GM19043 (cell line): ENCODE results near the gene POU2AF2.
"Not testable (repeated sequence)": the region's sequence is repeated elsewhere in the genome, so short reads cannot be mapped to it uniquely, and the experiment has no call there.

Experiments used
- ATAC-seq: cut with Tn5 transposase; IDR thresholded peaks from one replicate; pipeline ENCODE4 v1.9.1; 2021; ENCODE audit warnings: low read depth; ENCODE audit not compliant: unreplicated experiment

The POU2AF2 gene, protein sequence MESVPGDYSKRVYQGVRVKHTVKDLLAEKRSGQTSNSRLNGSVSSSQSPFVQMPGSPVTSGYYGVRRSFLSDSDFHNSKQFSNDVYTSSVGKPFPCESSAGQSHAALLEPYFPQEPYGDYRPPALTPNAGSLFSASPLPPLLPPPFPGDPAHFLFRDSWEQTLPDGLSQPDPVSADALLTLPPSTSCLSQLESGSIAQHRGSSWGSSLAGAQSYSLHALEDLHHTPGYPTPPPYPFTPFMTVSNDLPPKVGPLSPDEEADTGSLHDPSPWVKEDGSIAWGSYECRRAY

GRCh38 chr11:111245425-111245824 is at the start of gene POU2AF2:
TSS of gene POU2AF2 (plus strand) at chr11:111245725. CDS start at chr11:111245854, 129 bp downstream.
- no peak for ATAC-seq

GRCh38 chr11:111200010-111200534 is 45.5 kb upstream of the POU2AF2 start:
- ATAC-seq: no peak

DNA sequence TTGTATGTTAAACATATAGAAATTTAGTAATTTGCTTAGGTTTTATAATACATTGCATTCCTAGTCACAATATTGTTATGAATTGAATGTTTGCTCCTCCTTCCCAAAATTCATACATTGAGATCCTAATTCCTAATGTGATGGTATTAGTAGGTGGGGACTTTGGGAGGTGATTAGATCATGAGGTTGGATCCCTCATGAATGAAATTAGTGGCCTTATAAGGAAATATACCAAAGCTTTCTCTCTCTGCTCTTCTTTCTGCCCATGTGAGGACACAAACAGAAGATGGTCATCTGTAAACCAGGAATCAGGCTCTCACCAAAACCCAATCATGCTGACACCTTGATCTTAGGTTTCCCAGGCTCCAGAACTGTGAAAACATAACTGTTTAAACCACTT is 41.3 kb upstream of the POU2AF2 start:
- ATAC-seq: no peak

DNA sequence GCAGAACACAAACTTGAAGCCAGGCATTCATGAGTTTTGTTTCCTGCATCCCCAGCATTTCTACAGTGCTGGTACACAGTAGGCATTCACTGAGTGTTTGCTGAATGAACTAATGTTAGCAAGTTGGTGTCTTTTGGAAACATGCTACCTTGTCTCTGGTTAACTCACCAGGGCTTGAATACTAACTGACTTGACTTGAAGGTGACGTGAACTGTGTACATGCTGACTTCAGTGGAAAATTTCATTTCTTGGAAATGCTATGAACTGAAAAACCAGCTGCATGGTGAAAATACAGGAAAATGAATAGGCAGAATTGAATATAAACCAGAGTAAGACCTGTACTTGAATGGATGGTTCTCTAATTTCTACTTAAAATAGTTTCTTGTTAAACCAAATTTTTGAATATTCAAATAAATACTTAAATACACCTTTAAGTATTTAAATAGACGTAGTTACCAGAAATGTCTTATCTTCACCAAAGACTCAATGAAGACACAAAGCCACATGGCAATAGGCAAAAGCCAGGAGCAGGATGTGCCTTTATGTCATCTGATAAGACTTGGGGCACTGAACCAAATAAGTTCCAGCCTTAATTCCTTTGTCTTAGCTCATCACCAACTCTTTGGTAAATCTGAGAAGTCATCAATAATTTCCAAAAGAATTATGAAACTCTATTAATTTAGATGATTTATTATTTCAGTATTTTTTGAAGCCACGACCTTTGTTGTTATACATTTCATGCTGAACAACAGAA is 39.7 kb upstream of the POU2AF2 start:
- no peak for ATAC-seq

DNA sequence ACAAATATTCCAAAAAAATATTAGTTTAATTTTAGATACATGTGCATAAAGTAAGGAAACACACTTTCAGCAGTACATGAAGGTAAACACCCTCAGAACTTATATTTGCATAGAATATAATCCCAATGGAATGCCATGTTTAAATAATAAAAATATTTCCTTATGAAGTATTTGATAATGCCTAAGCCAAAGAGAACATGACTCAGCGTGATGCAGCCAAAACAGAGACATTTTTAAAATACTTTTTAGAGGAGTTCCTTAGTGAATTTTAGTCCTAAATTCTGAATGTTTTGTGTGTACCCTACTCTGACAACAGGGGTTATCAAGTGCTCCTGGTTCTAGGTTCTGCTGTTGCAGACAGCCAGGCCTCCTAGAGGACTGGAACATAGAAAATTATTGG is 39.1 kb upstream of the POU2AF2 start:
- no peak for ATAC-seq

- no peak for ATAC-seq
These were observed 38.3 kb upstream of the POU2AF2 start for GRCh38 chr11:111207213-111207612.

DNA sequence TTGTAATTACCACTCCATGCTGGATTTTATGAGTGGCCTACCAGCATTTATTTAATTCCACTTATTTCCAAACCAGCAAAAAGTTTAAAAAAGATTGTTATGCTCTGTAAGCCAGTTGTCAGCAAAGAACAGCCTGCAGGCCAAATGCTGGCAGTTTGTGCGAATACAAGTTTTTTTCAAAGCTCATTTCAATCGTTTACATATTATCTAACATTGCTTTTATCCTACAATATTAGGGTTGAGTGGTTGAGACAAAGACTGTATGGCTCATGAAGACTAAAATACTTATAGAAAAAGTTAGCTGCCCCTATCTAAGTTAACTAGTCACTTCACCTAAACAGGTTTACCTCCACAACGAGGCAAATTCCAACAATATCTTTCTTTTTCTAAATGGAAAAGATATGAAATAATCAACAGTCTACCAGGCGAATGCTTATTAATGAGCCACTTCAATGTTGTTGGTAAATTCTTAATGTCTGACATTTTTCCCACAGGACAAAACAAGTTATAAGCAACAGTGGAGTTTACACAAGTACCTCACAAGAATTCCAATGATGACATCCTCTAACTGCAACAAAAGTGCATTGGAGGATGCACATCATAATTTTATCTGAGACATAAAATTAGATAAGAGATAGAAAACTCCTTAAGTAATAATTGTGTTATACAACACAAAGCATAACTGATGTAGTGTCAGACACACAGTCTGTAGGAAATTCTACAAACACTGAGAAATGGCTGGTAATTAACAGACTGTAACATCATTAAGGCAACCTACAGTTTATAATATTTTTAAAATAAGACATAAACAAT is 35.8 kb upstream of the POU2AF2 start:
- no peak for ATAC-seq

GRCh38 chr11:111213256-111213655 is 32.3 kb upstream of the POU2AF2 start:
- no peak for ATAC-seq

GRCh38 chr11:111220721-111221120 is 24.8 kb upstream of the POU2AF2 start:
- no peak for ATAC-seq

GRCh38 chr11:111221208-111221607 is 24.3 kb upstream of the POU2AF2 start:
- no peak for ATAC-seq

GRCh38 chr11:111221936-111222335 is 23.6 kb upstream of the POU2AF2 start:
- ATAC-seq: not testable (repeated sequence)

DNA sequence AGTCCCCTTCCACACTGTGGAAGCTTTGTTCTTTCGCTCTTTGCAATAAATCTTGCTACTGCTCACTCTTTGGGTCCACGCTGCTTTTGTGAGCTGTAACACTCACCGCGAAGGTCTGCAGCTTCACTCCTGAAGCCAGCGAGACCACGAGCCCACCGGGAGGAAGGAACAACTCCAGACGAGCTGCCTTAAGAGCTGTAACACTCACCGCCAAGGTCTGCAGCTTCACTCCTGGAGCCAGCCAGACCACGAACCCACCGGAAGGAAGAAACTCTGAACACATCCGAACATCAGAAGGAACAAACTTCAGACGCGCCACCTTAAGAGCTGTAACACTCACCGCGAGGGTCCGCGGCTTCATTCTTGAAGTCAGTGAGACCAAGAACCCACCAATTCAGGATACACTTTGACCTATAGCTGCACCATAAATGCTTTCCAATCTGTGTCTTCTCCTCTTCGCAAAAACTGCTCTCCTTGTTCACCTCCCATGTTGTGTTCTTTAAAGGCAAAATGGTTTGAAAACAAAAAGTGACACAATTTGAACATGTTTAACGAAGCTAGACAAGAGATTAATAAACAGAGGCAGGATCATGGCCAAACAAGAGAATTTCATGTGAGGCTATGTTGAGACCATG is 22.6 kb upstream of the POU2AF2 start:
- not testable (repeated sequence) for ATAC-seq

DNA sequence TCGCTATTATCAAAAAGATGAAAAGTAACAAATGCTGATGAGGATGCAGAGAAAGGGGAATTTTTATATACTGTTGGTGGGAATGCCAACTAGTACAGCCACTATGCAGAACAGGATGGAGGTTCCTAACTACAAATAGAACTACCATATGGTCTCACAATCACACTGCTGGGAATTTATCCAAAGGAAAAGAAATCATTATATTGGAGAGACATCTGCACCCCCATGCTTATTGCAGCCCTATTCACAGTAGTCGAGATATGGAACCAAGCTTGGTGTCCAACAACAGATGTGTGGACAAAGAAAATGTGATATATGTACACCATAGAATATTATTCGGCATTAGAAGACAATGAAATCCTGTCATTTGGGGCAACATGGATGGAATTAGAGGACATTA is 19.6 kb upstream of the POU2AF2 start:
- ATAC-seq: no peak

DNA sequence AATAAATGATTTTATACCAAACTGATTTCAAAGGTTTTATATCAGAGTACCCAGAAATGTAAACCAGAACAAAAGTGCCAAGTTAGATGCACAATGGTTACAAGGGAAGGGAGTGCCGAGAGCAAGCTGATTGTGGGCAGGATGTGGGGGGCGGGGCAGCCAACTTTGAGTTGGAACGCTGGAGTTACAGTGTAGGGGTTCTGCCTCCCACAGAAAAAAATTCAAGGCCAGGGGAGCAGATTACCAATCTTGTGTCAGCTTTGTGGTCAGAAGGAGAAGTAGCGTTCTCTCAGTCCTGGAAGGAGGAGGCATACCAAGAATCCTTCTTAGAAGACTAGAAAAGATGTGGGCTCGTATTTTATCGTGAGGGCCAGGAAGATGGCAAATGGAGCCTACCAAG is 15.9 kb upstream of the POU2AF2 start:
- ATAC-seq: no peak

- ATAC-seq: no peak
These were observed 15.4 kb upstream of the POU2AF2 start for GRCh38 chr11:111230122-111230465.

DNA sequence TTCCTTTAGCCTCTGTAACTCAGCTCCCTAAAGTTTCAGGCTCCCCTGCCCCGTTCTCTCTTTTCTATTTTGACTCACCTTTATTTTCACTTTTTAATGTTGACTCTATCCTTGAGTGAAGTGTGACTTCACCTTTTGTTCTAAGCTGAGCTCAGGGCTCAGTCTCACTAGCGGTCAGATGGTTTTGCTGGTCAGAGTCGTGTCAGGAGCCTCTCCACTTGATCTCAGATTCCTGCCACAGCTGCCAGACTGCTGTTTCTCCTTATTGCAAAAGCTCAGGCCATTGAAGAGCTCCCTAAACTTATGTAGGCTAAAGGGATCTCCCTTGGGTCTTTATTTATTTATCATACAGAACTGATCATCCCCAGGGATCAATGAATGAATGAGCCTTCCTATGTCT is 13.7 kb upstream of the POU2AF2 start:
- ATAC-seq: no peak

DNA sequence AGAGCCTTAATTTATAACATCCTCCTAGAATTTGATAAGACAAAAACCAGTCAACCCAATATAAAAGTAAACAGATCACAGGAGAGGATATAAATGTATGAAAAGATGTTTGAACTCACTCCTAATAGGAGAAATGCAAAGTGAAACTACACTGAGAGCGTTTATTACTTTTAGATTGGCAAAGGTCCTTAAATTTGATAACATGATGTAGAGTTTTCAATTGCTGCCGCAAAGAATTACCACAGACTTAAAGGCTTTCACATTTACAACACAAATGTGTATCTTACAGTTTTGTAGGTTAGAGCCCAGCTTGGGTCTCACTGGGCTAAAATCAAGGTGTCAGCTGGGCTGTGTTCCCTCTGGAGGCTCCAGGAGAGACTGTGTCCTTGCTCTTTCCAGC is 9.1 kb upstream of the POU2AF2 start:
- no peak for ATAC-seq

- no peak for ATAC-seq
These were observed 7.6 kb upstream of the POU2AF2 start for GRCh38 chr11:111237926-111238325.

GRCh38 chr11:111246956-111247355 is 1.4 kb downstream of the POU2AF2 start:
- ATAC-seq: no peak

GRCh38 chr11:111250936-111251335 is 5.4 kb downstream of the POU2AF2 start:
- no peak for ATAC-seq

GRCh38 chr11:111253131-111253530 is 7.6 kb downstream of the POU2AF2 start:
- no peak for ATAC-seq
